ENCODE results near the gene TBC1D22A.
"Not testable (repeated sequence)": the region's sequence is repeated elsewhere in the genome, so short reads cannot be mapped to it uniquely, and the experiment has no call there.

The TBC1D22A gene

GRCh38 chr22:46774253-46774979 lies 12.0 kb downstream of the TBC1D22A start:
- no peak for DNase-seq (ENCODE audit: low spot score)

GRCh38 chr22:46774980-46775849 lies 12.8 kb downstream of the TBC1D22A start:
- DNase-seq (ENCODE audit: low spot score) = no peak

- no peak for DNase-seq (ENCODE audit: low spot score)
These were observed 13.7 kb downstream of the TBC1D22A start for GRCh38 chr22:46775850-46776826.

GRCh38 chr22:46776876-46777608 lies 14.6 kb downstream of the TBC1D22A start:
- no peak for DNase-seq (ENCODE audit: low spot score)

- peak; percentile 26 for DNase-seq (ENCODE audit: low spot score)
These were observed 15.1 kb downstream of the TBC1D22A start for GRCh38 chr22:46777609-46777970.

GRCh38 chr22:46779023-46779422 lies 16.6 kb downstream of the TBC1D22A start:
- DNase-seq (ENCODE audit: low spot score) = no peak

- DNase-seq (ENCODE audit: low spot score) = no peak
These were observed 17.2 kb downstream of the TBC1D22A start for GRCh38 chr22:46779651-46780050.

- DNase-seq (ENCODE audit: low spot score) = no peak
These were observed 18.0 kb downstream of the TBC1D22A start for GRCh38 chr22:46780453-46780852.

GRCh38 chr22:46781291-46781690 lies 18.8 kb downstream of the TBC1D22A start:
- no peak for DNase-seq (ENCODE audit: low spot score)

- not testable (repeated sequence) for DNase-seq (ENCODE audit: low spot score)
These were observed 19.8 kb downstream of the TBC1D22A start for GRCh38 chr22:46782200-46782599.

- DNase-seq (ENCODE audit: low spot score) = no peak
These were observed 21.3 kb downstream of the TBC1D22A start for GRCh38 chr22:46783721-46784120.

- DNase-seq (ENCODE audit: low spot score) = peak; percentile 19
These were observed 26.2 kb downstream of the TBC1D22A start for GRCh38 chr22:46788441-46789172.

GRCh38 chr22:46789992-46790391 lies 27.5 kb downstream of the TBC1D22A start:
- no peak for DNase-seq (ENCODE audit: low spot score)

- DNase-seq (ENCODE audit: low spot score) = peak; percentile 89
These were observed 28.8 kb downstream of the TBC1D22A start for GRCh38 chr22:46791201-46791731.

GRCh38 chr22:46792061-46792796 lies 29.8 kb downstream of the TBC1D22A start:
- no peak for DNase-seq (ENCODE audit: low spot score)

GRCh38 chr22:46792841-46793261 lies 30.4 kb downstream of the TBC1D22A start:
- DNase-seq (ENCODE audit: low spot score) = no peak

GRCh38 chr22:46793497-46793896 lies 31.0 kb downstream of the TBC1D22A start:
- no peak for DNase-seq (ENCODE audit: low spot score)

- no peak for DNase-seq (ENCODE audit: low spot score)
These were observed 31.6 kb downstream of the TBC1D22A start for GRCh38 chr22:46794067-46794466.

GRCh38 chr22:46794491-46794890 lies 32.0 kb downstream of the TBC1D22A start:
- no peak for DNase-seq (ENCODE audit: low spot score)

- no peak for DNase-seq (ENCODE audit: low spot score)
These were observed 32.7 kb downstream of the TBC1D22A start for GRCh38 chr22:46795140-46795539.

Measured in CD4-positive, alpha-beta T cell treated with Interleukin-2 at 100 ng/mL for 4 hours (primary cell).